GM23248 (cell line): ENCODE data around the gene ARFGAP3.

Experiments
- EZH2 ChIP-seq: fragments of 200-600 bp; sonication (generic); IDR thresholded peaks from 2 replicates; pipeline ENCODE4 v1.6.1; 2018; ENCODE audit warnings: antibody characterized with exemption, mild to moderate bottlenecking; ENCODE audit not compliant: insufficient read depth, poor library complexity, severe bottlenecking
- EZH2phosphoT487 ChIP-seq: fragments of 200-600 bp; sonication (generic); IDR thresholded peaks from 2 replicates; pipeline ENCODE4 v1.6.1; 2018; ENCODE audit warnings: antibody characterized with exemption, moderate library complexity, mild to moderate bottlenecking, low read depth; ENCODE audit not compliant: insufficient read depth

DNA sequence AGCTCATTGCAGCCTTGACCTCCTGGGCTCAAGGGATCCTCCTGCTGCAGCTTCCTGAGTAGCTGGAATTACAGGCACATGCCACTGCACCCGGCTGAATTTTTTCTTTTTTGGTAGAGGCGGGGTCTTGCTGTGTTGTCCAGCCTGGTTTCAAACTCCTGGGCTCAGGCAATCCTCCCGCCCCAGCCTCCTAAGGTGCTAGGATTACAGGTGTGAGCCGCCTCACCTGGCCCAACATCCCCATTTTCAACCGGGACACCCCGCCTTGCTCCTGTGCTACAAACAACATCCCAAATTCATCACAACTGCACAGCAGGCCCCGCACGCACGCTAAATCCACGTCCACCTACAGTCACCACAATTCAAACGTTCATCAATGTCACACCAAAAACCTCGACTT is 61.0 kb downstream of the ARFGAP3 start:
- TF ChIP-seq EZH2 (no peak), EZH2phosphoT487 (no peak)
